GM15510 (cell line): ENCODE results near the gene ZNF276.

Source experiments
- POLR2A ChIP-seq: IDR thresholded peaks from 3 replicates; pipeline ENCODE4 v1.6.1; 2011; ENCODE audit warnings: borderline replicate concordance; ENCODE audit not compliant: insufficient read length; ENCODE audit errors: extremely low read depth

Gene ZNF276

DNA sequence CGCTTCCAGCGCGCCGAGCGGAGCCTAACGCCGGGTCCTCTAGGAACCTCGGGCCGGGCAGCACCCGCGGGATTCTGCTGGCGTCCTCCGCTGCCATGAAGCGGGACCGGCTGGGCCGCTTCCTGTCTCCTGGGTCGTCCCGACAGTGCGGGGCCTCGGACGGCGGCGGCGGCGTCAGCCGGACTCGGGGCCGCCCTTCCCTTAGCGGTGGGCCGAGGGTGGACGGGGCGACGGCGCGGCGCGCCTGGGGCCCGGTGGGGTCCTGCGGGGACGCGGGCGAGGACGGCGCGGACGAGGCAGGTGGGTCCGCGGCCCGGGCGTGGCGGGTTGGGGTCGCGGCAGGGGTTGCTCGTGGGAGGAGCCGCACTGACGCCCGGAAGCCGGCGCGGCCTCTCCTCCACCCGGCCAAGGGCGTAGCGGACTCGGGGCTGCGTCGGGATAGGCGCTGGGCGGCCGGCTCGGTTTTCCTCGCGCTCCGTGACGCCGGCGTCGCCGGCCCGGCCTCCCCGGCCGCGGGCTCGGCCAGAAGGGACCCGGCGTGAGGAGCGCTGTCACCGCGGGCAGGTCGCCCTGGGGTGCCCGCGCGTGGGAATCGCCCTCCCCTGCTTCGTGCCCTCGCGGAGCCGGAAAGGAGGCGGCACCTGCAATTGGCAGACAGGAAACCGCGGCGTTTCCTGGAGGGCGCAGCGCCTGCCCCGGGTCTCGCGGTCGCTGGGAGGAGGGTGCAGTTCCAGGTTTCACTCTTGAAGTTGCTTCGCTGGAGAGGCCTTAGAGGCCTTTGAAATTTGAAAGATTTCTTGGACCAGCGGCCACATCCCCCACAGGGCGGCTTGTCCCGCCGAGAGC, 432 bp downstream of the ZNF276 start:
- TF ChIP-seq POLR2A, result peak; percentile 46

DNA sequence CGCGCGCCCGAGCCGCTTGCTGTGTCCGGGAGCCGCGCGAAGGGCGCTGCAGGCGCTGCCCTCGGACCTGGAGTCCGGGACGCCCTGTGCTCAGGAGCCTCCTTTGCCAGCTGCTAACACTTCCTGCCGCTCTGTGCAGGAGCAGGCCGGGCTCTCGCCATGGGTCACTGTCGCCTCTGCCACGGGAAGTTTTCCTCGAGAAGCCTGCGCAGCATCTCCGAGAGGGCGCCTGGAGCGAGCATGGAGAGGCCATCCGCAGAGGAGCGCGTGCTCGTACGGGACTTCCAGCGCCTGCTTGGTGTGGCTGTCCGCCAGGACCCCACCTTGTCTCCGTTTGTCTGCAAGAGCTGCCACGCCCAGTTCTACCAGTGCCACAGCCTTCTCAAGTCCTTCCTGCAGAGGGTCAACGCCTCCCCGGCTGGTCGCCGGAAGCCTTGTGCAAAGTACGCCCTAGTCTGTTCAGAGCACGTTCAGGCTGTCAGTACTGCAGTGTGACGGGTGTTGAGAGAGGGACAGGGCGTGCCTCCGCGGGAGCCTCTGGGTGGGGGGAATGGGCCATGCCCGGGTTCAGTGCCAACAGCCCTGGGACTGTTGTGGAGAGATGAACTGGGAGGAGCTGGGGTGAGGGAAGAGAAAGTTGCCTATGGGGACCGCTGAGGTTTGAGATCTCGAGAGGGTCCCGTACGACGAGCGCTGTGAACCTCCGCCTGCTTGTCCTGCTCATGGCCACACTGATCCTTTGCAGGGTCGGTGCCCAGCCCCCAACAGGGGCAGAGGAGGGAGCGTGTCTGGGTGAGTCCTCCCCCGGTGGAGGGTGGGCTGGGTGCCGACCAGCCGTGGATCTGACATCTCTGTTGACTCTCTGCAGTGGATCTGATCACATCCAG, 1.3 kb downstream of the ZNF276 start:
- no peak for TF ChIP-seq POLR2A

DNA sequence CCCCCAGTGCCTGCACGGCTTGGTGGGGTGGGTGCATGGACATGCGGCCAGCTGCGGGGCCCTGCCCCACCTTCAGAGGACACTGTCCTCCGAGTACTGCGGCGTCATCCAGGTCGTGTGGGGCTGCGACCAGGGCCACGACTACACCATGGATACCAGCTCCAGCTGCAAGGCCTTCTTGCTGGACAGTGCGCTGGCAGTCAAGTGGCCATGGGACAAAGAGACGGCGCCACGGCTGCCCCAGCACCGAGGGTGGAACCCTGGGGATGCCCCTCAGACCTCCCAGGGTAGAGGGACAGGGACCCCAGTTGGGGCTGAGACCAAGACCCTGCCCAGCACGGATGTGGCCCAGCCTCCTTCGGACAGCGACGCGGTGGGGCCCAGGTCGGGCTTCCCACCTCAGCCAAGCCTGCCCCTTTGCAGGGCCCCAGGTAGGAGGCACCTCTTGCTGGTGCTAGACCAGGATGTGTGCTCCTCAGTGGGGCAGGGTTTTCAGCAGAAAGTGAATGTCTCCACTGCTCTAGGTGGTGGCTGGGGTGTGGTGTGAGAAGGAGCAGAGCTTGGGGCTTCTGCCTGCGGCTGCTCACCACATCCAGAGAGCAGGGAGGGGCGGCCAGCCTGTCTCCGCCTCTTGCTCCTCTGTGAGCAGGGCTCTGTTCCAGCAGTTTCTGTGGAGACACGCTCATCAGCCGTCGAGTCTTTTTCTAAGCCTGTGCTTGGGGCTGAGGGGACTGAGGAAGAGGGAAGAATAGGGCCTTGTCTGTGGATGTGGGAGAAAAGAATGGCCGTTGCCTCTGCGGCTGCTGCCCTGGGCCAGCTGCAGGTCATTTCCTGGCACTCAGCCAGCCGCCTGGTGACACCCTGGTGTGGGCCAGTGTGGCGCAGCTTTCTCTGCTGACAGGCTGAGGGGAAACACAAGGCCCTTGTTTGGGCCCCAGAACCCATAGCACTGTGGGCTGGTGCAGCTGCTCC, 2.2 kb downstream of the ZNF276 start:
- TF ChIP-seq POLR2A, result no peak

DNA sequence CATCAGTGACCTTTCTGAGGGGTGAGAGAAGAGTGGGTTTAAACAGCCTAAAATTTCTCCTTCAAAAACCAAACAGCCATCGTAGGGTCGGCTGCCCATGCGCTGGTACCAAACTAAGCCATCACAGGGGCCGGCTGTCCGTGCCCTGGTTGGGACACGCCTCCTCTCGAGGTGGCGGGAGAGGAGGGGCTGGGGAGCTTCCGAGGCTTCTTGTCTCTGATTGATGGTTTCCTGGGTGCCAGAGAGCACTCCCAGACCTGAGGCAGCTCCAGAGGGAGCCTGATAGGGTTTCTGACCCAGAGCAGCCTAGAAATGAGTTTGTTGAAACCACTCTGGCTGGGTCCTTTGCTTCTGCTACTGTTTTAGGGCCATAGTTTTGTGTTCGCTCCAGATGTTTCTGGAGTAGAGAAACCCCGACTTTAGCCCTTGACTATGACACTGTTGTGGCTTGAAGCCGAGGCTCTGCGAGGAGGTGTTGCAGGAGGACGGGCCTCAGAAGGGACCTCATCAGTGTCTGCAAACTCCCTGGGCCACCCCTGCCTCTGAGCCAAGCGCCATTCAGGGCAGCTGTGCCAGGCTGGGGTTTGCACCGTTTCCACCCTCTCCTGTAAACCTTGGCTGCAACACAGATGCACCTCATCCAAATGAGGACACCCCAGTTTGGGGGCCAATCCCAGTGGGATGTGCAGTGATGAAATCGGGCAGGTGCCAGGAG, 6.2 kb downstream of the ZNF276 start:
- no peak for TF ChIP-seq POLR2A

DNA sequence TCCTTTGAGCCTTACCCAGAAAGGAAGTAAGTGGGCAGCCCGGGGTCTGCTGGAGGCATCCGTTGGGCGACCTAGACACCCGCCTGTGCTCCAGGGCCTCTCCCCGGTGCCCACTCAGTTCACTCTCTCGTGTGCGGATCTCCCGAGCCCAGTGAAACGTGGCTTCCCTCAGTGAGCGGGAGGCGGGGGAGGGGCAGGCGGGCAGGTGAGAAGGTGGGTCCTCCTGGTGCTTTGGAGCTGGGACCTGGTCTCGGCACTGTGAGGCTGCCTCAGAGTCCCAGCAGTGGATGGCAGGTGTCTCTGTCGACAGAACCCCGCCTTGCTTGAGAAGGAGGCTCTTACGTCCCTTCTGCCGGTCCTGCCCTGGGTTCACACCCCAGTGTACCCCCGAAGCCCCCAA, 8.0 kb downstream of the ZNF276 start:
- TF ChIP-seq POLR2A, result no peak

DNA sequence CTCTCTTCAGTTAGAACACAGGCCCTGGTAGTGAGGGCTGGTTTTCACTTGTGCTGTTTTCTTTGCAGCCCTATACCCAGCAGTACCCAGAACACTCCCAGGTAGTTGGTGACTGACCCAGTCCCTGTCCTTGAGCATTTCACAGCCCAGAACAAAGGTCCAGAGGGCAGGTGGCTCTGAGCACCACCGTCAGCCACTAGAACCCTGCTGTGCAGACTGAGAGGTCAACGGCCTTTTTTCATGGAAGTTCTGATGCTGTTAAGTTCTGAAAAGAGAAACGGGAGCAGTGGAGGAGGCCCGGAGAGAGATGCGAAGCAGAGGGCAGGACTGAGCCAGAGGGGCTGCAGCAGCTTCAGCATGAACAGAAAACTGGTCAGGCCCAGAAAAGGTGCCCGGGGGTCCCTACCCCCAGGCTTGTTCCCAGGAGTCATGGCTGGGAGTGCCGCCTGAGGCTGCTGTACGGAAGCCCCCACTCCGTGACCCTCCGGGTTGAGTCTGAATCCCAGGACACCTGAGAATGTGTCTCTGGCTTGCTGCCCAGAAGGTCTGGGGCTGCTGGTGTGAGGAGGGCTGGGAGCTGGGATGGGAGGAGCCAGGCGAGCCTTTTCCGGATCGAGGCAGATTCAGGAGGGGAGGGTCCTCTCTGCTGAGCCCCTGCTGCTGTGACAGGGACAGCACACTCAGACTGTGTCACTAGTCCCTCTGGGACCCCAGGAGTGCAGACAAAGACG, 8.7 kb downstream of the ZNF276 start:
- TF ChIP-seq POLR2A, result no peak

DNA sequence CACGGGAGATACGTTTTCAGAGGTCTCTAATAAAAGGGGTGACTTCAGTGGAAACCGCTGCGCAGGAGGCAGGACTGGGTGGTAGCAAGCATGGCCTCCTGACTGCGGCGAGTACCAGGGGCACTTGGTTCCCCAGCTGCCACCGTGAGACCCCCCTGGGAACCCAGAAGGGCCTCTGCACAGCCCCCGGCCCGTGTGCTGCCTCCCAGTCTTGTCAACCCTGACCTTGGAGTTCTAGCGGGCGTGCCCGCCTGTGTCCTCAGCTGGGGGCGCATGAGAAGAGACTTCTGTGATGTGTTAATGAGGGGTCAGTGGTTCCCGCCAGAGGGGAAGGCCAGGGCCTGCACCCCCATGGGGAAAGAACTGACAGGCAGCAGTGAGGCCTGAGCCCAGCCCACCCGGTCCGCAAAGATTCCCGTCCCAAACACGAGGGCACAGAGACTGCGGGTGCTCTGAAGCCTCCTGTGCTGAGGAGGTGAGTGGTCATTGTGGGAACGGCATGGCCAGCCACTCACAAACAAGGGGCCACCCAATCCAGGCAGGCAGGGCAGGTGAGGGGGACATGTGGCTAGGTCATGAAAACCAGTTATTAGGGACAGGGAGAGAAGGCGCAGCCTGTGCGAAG, 9.4 kb downstream of the ZNF276 start:
- no peak for TF ChIP-seq POLR2A

DNA sequence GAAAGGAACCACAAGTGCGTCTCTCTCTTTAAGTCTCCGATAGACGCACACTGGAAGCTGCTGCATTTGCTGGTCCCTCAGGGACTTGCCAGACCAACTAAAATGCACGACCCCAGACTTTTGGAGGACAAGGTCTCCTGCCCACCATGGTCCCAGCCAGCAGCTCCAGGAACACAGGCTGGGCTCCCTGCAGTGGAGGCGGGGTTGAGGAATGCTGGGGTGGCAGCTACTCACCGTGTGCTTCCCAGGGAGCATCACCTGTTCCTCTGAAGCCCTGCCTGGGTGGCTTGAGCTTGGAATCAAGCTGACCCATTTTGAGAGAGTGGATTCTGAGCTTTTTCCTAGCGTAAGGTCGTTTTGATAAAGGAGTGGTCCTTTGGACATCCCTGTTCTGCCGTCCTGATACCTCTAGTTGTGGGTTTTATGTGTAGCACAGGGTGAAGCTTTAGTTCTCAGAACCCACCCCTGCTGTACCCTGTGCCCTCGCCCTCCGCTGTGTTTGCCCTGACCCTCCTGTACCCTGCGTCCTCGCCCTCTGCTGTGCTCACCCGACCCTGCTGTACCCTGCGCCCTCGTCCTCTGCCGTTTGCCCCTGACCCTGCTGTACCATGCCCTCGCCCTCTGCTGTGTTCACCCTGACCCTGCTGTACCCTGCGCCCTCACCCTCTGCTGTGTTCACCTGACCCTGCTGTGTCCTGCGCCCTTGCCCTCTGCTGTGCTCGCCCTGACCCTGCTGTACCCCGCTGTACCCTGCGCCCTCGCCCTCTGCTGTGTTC, 11.0 kb downstream of the ZNF276 start:
- TF ChIP-seq POLR2A, result no peak

DNA sequence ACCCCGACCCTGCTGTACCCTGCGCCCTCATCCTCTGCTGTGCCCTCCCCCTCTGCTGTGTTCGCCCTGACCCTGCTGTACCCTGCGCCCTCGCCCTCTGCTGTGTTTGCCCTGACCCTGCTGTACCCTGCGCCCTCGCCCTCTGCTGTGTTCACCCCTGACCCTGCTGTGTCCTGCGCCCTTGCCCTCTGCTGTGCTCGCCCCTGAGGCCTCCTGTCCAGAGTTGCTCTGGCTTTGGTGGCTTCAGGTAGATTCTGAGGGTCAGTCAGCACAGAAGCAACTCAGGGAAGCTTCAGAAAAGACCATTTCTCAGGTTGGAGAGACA, 11.5 kb downstream of the ZNF276 start:
- no peak for TF ChIP-seq POLR2A

DNA sequence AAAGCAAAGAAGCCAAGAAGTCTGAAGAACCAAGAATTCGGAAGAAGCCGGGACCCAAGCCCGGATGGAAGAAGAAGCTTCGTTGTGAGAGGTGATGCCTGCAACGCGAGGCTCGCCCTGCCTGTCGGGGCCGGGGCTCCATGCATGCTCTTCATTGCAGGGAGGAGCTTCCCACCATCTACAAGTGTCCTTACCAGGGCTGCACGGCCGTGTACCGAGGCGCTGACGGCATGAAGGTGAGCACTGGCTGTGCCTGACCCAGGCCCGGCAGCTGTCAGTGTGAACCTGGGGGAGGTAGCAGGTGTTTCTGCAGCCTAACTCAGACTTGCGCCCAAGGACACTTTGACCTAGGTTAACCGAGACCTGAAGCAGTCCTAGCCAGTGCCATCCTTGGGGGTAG, 12.0 kb downstream of the ZNF276 start:
- no peak for TF ChIP-seq POLR2A

DNA sequence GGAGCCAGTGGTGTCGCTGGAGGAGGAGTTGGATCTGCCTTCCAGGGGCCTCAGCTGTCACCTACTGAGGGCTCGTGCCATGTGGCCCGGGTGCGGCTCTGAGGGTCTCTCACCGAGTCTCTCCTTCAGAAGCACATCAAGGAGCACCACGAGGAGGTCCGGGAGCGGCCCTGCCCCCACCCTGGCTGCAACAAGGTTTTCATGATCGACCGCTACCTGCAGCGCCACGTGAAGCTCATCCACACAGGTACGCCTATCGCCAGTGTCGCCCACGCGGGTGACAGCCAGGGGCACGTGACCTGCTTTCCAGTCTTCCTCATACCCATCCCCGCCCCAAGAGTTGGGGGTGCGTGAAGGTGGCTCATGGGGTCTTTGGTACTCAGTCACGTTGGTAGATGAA, 12.5 kb downstream of the ZNF276 start:
- no peak for TF ChIP-seq POLR2A

DNA sequence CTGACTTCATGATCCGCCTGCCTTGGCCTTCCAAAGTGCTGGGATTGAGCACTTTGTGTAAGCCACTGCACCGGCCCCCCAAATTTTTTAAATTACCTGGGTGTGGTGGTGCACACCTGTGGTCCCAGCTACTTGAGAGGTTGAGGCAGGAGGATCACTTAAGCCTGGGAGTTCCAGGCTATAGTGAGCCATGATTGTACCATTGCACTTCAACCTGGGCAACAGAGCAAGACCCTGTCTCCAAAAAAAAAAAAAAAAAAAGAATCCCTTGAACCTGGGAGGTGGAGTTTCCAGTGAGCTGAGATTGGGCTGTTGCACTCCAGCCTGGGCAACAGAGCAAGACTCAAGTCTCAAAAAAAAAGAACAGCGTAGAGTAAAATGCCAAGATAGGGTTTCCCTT, 15.2 kb downstream of the ZNF276 start:
- TF ChIP-seq POLR2A, result no peak
